K562 (cell line): ENCODE measurements around the gene NXF1. TPM values are rescaled to one million over a fixed set of nuclear protein-coding genes. Genes with fewer than 3 reads are reported as not detected.

ENCODE experiments used
- CBFA2T2 ChIP-seq: fragments of 450-650 bp; conservative IDR thresholded peaks from 2 replicates; pipeline ENCODE4 v1.6.1; 2017; ENCODE audit warnings: mild to moderate bottlenecking
- GATA2 ChIP-seq: sonication (generic); formaldehyde crosslinking; IDR thresholded peaks from 2 replicates; pipeline ENCODE4 v1.4.0; 2020; ENCODE audit warnings: mild to moderate bottlenecking, missing genetic modification reagents
- NRF1 ChIP-seq, 2 experiments: fragments of 450-650 bp; IDR thresholded peaks in 1 of 2; conservative IDR thresholded peaks in 1 of 2; 2 replicates each; pipeline ENCODE4 v1.6.1; 2014; ENCODE audit warnings: mild to moderate bottlenecking in 2 of 2
- PHF8 ChIP-seq: fragments of 200-600 bp; sonication (generic); IDR thresholded peaks from 2 replicates; pipeline ENCODE4 v1.6.1; 2012; ENCODE audit warnings: mixed run types, mild to moderate bottlenecking, inconsistent platforms, low read length, moderate library complexity, borderline replicate concordance
- TFAP4 ChIP-seq: sonication (generic); formaldehyde crosslinking; IDR thresholded peaks from 2 replicates; pipeline ENCODE4 v1.8.0; 2022; ENCODE audit warnings: missing genetic modification reagents, mild to moderate bottlenecking, moderate library complexity, borderline replicate concordance
- polyA plus RNA-seq, 8 experiments: library from polyadenylated mRNA; depleted of rRNA in 4 of 8; stranded (reverse) in 5 of 8; unstranded in 3 of 8; fragments of >200 nt; fragmentation: Nextera tagmentation in 2 of 8; fragmentation: Illumina TruSeq in 1 of 8; extraction: Ambion mirVana in 2 of 8; extraction: Trizol in 1 of 8; gene quantifications; 2 replicates each; pipeline versions ENCODE4 v1.2.1 to v1.2.3, GENCODE V29; 2011 to 2014; ENCODE audit warnings: inconsistent platforms in 1 of 8, missing spikeins in 1 of 8
- total RNA-seq, 7 experiments: library from RNA; depleted of rRNA in 6 of 7; stranded (reverse); fragments of >200 nt in 6 of 7; fragmentation: Illumina TruSeq in 2 of 7; extraction: Trizol in 2 of 7; gene quantifications; 2 replicates each; pipeline versions ENCODE4 v1.2.1 to v1.2.3, GENCODE V29; 2011 to 2021; ENCODE audit warnings: low replicate concordance in 1 of 7
- TF ChIP-seq, protein P1 (sequence below): fragments of 150-350 bp; IDR thresholded peaks from 2 replicates; pipeline ENCODE4 v1.6.1; 2014; ENCODE audit warnings: low read depth, mild to moderate bottlenecking, low read length, borderline replicate concordance
- TF ChIP-seq, protein P2 (sequence below): sonication (generic); formaldehyde crosslinking; IDR thresholded peaks from 2 replicates; pipeline ENCODE4 v1.5.0; 2020; ENCODE audit warnings: missing genetic modification reagents
- TF ChIP-seq, protein P3 (sequence below): sonication (generic); formaldehyde crosslinking; IDR thresholded peaks from 2 replicates; pipeline ENCODE4 v1.8.1; 2023; ENCODE audit warnings: missing genetic modification reagents, mild to moderate bottlenecking, borderline replicate concordance
- TF ChIP-seq, protein P4 (sequence below): fragments of 250-450 bp; sonication (Bioruptor Pico); IDR thresholded peaks from 2 replicates; pipeline ENCODE4 v1.4.0; 2020; ENCODE audit warnings: mild to moderate bottlenecking
- TF ChIP-seq, protein P5 (sequence below): sonication (generic); formaldehyde crosslinking; IDR thresholded peaks from 2 replicates; pipeline ENCODE4 v1.8.1; 2023; ENCODE audit warnings: mild to moderate bottlenecking, missing genetic modification reagents

The NXF1 gene
- total and polyA plus RNA-seq, 9 of the 15 experiments (the other 6 are each of a cell fraction or from before 2014, with no cell fraction given), result 18.1 to 98.3 (median 35.8) TPM

GRCh38 chr11:62786318-62787004, 18.8 kb downstream of the NXF1 start (continued):
- TF ChIP-seq, protein P1, sequence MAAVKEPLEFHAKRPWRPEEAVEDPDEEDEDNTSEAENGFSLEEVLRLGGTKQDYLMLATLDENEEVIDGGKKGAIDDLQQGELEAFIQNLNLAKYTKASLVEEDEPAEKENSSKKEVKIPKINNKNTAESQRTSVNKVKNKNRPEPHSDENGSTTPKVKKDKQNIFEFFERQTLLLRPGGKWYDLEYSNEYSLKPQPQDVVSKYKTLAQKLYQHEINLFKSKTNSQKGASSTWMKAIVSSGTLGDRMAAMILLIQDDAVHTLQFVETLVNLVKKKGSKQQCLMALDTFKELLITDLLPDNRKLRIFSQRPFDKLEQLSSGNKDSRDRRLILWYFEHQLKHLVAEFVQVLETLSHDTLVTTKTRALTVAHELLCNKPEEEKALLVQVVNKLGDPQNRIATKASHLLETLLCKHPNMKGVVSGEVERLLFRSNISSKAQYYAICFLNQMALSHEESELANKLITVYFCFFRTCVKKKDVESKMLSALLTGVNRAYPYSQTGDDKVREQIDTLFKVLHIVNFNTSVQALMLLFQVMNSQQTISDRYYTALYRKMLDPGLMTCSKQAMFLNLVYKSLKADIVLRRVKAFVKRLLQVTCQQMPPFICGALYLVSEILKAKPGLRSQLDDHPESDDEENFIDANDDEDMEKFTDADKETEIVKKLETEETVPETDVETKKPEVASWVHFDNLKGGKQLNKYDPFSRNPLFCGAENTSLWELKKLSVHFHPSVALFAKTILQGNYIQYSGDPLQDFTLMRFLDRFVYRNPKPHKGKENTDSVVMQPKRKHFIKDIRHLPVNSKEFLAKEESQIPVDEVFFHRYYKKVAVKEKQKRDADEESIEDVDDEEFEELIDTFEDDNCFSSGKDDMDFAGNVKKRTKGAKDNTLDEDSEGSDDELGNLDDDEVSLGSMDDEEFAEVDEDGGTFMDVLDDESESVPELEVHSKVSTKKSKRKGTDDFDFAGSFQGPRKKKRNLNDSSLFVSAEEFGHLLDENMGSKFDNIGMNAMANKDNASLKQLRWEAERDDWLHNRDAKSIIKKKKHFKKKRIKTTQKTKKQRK, result no peak
- peak; percentile 59; the same call in 1 of the 2 replicates for TF ChIP-seq TFAP4
- TF ChIP-seq NRF1 (conservative IDR thresholded peaks at IDR 0.05 in 1 of 2, IDR thresholded peaks at IDR 0.05 in 1 of 2), result no peak
- no peak for TF ChIP-seq GATA2
- TF ChIP-seq, protein P2, sequence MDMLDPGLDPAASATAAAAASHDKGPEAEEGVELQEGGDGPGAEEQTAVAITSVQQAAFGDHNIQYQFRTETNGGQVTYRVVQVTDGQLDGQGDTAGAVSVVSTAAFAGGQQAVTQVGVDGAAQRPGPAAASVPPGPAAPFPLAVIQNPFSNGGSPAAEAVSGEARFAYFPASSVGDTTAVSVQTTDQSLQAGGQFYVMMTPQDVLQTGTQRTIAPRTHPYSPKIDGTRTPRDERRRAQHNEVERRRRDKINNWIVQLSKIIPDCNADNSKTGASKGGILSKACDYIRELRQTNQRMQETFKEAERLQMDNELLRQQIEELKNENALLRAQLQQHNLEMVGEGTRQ (CRISPR knock-in tag), result no peak
- no peak for TF ChIP-seq CBFA2T2
- TF ChIP-seq, protein P3, sequence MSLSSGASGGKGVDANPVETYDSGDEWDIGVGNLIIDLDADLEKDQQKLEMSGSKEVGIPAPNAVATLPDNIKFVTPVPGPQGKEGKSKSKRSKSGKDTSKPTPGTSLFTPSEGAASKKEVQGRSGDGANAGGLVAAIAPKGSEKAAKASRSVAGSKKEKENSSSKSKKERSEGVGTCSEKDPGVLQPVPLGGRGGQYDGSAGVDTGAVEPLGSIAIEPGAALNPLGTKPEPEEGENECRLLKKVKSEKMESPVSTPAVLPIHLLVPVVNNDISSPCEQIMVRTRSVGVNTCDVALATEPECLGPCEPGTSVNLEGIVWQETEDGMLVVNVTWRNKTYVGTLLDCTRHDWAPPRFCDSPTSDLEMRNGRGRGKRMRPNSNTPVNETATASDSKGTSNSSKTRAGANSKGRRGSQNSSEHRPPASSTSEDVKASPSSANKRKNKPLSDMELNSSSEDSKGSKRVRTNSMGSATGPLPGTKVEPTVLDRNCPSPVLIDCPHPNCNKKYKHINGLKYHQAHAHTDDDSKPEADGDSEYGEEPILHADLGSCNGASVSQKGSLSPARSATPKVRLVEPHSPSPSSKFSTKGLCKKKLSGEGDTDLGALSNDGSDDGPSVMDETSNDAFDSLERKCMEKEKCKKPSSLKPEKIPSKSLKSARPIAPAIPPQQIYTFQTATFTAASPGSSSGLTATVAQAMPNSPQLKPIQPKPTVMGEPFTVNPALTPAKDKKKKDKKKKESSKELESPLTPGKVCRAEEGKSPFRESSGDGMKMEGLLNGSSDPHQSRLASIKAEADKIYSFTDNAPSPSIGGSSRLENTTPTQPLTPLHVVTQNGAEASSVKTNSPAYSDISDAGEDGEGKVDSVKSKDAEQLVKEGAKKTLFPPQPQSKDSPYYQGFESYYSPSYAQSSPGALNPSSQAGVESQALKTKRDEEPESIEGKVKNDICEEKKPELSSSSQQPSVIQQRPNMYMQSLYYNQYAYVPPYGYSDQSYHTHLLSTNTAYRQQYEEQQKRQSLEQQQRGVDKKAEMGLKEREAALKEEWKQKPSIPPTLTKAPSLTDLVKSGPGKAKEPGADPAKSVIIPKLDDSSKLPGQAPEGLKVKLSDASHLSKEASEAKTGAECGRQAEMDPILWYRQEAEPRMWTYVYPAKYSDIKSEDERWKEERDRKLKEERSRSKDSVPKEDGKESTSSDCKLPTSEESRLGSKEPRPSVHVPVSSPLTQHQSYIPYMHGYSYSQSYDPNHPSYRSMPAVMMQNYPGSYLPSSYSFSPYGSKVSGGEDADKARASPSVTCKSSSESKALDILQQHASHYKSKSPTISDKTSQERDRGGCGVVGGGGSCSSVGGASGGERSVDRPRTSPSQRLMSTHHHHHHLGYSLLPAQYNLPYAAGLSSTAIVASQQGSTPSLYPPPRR (CRISPR knock-in tag), result no peak
- TF ChIP-seq, protein P4, sequence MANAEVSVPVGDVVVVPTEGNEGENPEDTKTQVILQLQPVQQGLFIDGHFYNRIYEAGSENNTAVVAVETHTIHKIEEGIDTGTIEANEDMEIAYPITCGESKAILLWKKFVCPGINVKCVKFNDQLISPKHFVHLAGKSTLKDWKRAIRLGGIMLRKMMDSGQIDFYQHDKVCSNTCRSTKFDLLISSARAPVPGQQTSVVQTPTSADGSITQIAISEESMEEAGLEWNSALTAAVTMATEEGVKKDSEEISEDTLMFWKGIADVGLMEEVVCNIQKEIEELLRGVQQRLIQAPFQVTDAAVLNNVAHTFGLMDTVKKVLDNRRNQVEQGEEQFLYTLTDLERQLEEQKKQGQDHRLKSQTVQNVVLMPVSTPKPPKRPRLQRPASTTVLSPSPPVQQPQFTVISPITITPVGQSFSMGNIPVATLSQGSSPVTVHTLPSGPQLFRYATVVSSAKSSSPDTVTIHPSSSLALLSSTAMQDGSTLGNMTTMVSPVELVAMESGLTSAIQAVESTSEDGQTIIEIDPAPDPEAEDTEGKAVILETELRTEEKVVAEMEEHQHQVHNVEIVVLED (CRISPR knock-in tag), result no peak
- TF ChIP-seq PHF8, result no peak
- TF ChIP-seq, protein P5, sequence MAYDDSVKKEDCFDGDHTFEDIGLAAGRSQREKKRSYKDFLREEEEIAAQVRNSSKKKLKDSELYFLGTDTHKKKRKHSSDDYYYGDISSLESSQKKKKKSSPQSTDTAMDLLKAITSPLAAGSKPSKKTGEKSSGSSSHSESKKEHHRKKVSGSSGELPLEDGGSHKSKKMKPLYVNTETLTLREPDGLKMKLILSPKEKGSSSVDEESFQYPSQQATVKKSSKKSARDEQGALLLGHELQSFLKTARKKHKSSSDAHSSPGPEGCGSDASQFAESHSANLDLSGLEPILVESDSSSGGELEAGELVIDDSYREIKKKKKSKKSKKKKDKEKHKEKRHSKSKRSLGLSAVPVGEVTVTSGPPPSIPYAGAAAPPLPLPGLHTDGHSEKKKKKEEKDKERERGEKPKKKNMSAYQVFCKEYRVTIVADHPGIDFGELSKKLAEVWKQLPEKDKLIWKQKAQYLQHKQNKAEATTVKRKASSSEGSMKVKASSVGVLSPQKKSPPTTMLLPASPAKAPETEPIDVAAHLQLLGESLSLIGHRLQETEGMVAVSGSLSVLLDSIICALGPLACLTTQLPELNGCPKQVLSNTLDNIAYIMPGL (CRISPR knock-in tag), result peak; percentile 93; the same call in 1 of the 2 replicates
